Karpas-422 (cell line): ENCODE data around the gene IGBP1. TPM values are rescaled to one million over a fixed set of nuclear protein-coding genes. Genes with fewer than 3 reads are reported as not detected.

Source experiments
- DNase-seq: peaks from one replicate; pipeline ENCODE4 v3.0.0-alpha.2; 2015
- H2AFZ ChIP-seq: fragments of 200-600 bp; sonication (generic); 2 replicates; pipeline ENCODE4 v1.6.1; 2014; ENCODE audit warnings: antibody characterized with exemption, low read length, mixed read lengths
- H3K27ac ChIP-seq: fragments of 200-600 bp; sonication (generic); 2 replicates; pipeline ENCODE4 v1.5.1; 2014; ENCODE audit warnings: mild to moderate bottlenecking, low read length, moderate library complexity
- H3K27me3 ChIP-seq: fragments of 200-600 bp; sonication (generic); 2 replicates; pipeline ENCODE4 v1.6.1; 2014; ENCODE audit warnings: low read length, mixed read lengths
- H3K36me3 ChIP-seq: fragments of 200-600 bp; sonication (generic); 2 replicates; pipeline ENCODE4 v1.6.1; 2014; ENCODE audit warnings: low read length, mixed read lengths; ENCODE audit not compliant: insufficient read depth
- H3K4me1 ChIP-seq: fragments of 200-600 bp; sonication (generic); 2 replicates; pipeline ENCODE4 v1.6.1; 2014; ENCODE audit warnings: mild to moderate bottlenecking, low read length, mixed read lengths
- H3K4me2 ChIP-seq: fragments of 200-600 bp; sonication (generic); 2 replicates; pipeline ENCODE4 v1.6.1; 2014; ENCODE audit warnings: low read length, low read depth, mild to moderate bottlenecking; ENCODE audit not compliant: poor library complexity, severe bottlenecking
- H3K4me3 ChIP-seq: fragments of 200-600 bp; sonication (generic); 2 replicates; pipeline ENCODE4 v1.5.1; 2014; ENCODE audit warnings: mild to moderate bottlenecking, antibody characterized with exemption, low read length, mixed read lengths
- H3K79me2 ChIP-seq: fragments of 200-600 bp; sonication (generic); 2 replicates; pipeline ENCODE4 v1.6.1; 2014; ENCODE audit warnings: mild to moderate bottlenecking, low read length, mixed read lengths
- H3K9ac ChIP-seq: fragments of 200-600 bp; sonication (generic); 2 replicates; pipeline ENCODE4 v1.6.0; 2014; ENCODE audit warnings: low read length
- H3K9me2 ChIP-seq: fragments of 200-600 bp; sonication (generic), shearing (Covaris generic); replicated peaks from 2 replicates; pipeline ENCODE4 v1.6.0; 2014; ENCODE audit warnings: mild to moderate bottlenecking, low read length, moderate library complexity; ENCODE audit not compliant: insufficient read depth
- H3K9me3 ChIP-seq: fragments of 300-700, 200-600 bp; sonication (generic); 2 replicates; pipeline ENCODE4 v1.6.1; 2014; ENCODE audit warnings: low read length, mixed read lengths
- H4K20me1 ChIP-seq: fragments of 200-600 bp; sonication (generic); 2 replicates; pipeline ENCODE4 v1.6.1; 2014; ENCODE audit warnings: mild to moderate bottlenecking, antibody characterized with exemption, low read length, low read depth; ENCODE audit not compliant: insufficient read depth
- total RNA-seq: library from RNA; depleted of rRNA; stranded (reverse); fragments of >200 nt; shearing (Covaris generic); gene quantifications from 2 replicates; pipeline ENCODE4 v1.2.3, GENCODE V29; 2014; ENCODE audit warnings: low replicate concordance

The IGBP1 gene
- total RNA-seq, 1 experiment from 2014 or later = 89.5 TPM

DNA sequence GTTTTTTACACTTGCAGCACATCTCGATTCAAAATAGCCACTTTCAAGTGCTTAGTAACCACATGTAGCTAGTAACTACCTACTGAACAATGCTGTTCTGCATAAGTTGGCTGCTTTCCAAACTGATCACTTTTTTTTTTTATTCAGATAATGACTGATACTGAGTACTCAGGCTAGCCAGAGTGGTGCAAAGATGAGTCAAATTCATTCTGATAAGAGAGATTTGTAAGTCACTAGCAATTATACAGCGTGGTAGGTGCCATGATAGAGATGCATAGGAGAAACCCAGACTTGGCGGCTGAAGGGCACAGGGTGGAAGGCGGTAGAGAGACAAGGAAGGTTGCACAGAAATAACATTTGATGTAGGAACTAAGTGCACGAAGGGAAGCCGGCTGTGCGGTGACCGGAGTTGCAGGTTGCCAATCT lies 357 bp upstream of the IGBP1 start:
- Histone ChIP-seq H3K9me2 (no peaks in the 10 kb centered on the region), H3K9me3 (no peaks in the 10 kb centered on the region), H3K79me2 (peaks cover 23% of the 10 kb centered on the region), H3K4me1 (peaks cover 38% of the 10 kb centered on the region), H3K4me3 (peak overlapping the region; percentile 84), H3K4me2 (peak overlapping the region; percentile 80), H2AFZ (peak overlapping the region; percentile 94; the same call in 1 of the 2 replicates), H3K27me3 (no peaks in the 10 kb centered on the region), H3K36me3 (no peaks in the 10 kb centered on the region), H4K20me1 (no peaks in the 10 kb centered on the region; the same call in 1 of the 2 replicates), H3K27ac (peak overlapping the region; percentile 70), H3K9ac (peak overlapping the region; percentile 89)
- DNase-seq = no peak

GRCh38 chrX:70134116-70134477 lies 850 bp downstream of the IGBP1 start:
- Histone ChIP-seq H2AFZ (no peak overlapping the region), H3K4me3 (peak overlapping the region; percentile 84), H3K27me3 (no peaks in the 10 kb centered on the region), H4K20me1 (no peaks in the 10 kb centered on the region; the same call in 1 of the 2 replicates), H3K27ac (no peak overlapping the region), H3K9ac (peak overlapping the region; percentile 89), H3K9me2 (no peaks in the 10 kb centered on the region), H3K36me3 (no peaks in the 10 kb centered on the region), H3K79me2 (peaks cover 23% of the 10 kb centered on the region), H3K9me3 (no peaks in the 10 kb centered on the region), H3K4me1 (peaks cover 27% of the 10 kb centered on the region), H3K4me2 (peak overlapping the region; percentile 80)
- no peak for DNase-seq

DNA sequence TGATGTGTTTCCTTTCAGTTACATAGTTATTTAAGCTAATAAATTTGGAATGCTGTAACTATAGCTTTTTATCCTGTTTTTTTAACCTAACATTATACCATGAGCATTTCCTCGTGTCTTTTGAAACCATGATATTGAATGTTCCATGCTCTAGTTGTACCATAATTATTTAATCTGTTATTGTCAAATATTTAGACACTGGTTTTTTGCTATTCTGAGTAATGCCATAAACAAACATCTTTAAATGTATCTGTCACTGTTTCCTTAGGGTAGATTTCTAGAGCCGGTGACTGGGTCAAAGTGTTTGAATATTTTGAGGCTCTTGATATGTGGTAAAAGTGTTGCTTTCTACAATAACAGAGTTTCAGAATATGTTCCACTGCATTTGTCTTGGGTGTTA lies 5.4 kb downstream of the IGBP1 start:
- Histone ChIP-seq H3K36me3 (no peaks in the 10 kb centered on the region), H3K79me2 (peaks cover 26% of the 10 kb centered on the region)
- DNase-seq = no peak

DNA sequence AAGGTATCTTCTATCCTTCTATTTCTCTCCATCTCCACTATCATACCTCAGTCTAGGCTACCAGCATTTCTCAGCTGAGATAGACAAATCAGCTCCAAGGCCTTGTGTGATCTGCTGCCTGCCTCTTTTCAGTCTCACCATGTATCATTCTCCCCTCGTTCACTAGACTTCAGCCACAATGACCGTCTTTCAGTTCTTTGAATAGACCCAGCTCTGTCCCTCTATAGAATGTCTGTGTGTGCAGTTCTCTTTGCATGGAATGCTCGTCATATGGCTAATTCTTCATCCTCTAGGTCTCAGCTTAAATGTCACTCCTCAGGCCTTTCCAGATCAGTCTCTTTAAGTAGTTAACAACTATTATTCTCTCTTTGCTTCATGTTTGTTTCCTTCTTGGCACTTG lies 6.5 kb downstream of the IGBP1 start:
- Histone ChIP-seq H3K9ac (no peak overlapping the region), H3K9me2 (no peaks in the 10 kb centered on the region), H3K36me3 (no peaks in the 10 kb centered on the region), H3K27me3 (no peaks in the 10 kb centered on the region), H3K27ac (no peak overlapping the region), H3K9me3 (no peaks in the 10 kb centered on the region), H3K4me1 (peaks cover 8% of the 10 kb centered on the region), H3K79me2 (peaks cover 17% of the 10 kb centered on the region), H2AFZ (no peak overlapping the region), H3K4me2 (no peak overlapping the region), H4K20me1 (no peaks in the 10 kb centered on the region), H3K4me3 (no peak overlapping the region)
- no peak for DNase-seq

More for the DNA sequence above, 5.4 kb downstream of the IGBP1 start:
- no peaks in the 10 kb centered on the region; the same call in 1 of the 2 replicates for H4K20me1 ChIP-seq
- H3K9me3 ChIP-seq = no peaks in the 10 kb centered on the region
- no peak overlapping the region for H3K9ac ChIP-seq
- no peak overlapping the region for H3K4me3 ChIP-seq
- no peak overlapping the region for H3K4me2 ChIP-seq
- no peak overlapping the region for H3K27ac ChIP-seq
- H3K9me2 ChIP-seq = no peaks in the 10 kb centered on the region
- H3K4me1 ChIP-seq = peaks cover 11% of the 10 kb centered on the region
- H3K27me3 ChIP-seq = no peaks in the 10 kb centered on the region
- no peak overlapping the region for H2AFZ ChIP-seq

DNA sequence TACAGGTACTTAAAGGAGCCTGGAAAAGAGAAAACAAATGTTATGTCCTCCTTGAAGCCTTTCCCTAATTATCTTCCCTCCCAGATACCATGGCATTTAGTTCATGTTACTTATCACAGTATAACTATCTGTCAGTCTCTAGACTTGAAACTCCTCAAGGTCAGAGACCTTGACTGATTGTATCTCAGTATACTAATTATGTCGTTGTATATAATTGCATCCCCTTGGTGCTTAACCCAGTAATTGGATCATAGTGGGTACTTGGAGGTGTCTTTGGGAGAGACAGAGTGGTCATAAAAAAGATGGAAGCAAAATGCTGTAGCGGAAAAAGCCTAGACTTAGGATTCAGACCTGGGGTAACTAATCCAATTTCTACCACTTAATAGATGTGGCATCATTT lies 8.1 kb downstream of the IGBP1 start:
- H2AFZ ChIP-seq = no peak overlapping the region
- no peaks in the 10 kb centered on the region; the same call in 1 of the 2 replicates for H3K36me3 ChIP-seq
- no peak overlapping the region for H3K4me2 ChIP-seq
- H3K4me3 ChIP-seq = no peak overlapping the region
- DNase-seq = no peak
- no peaks in the 10 kb centered on the region for H3K9me2 ChIP-seq
- 0 out of 2 replicates have a peak, but pooled peaks cover 3% of the 10 kb centered on the region for H3K79me2 ChIP-seq
- no peaks in the 10 kb centered on the region for H3K27me3 ChIP-seq
- H4K20me1 ChIP-seq = no peaks in the 10 kb centered on the region
- no peak overlapping the region for H3K27ac ChIP-seq
- no peak overlapping the region for H3K9ac ChIP-seq
- no peaks in the 10 kb centered on the region for H3K4me1 ChIP-seq
- H3K9me3 ChIP-seq = no peaks in the 10 kb centered on the region

- H3K4me3 ChIP-seq = no peak overlapping the region
- no peaks in the 10 kb centered on the region for H3K9me2 ChIP-seq
- no peaks in the 10 kb centered on the region for H4K20me1 ChIP-seq
- no peaks in the 10 kb centered on the region for H3K79me2 ChIP-seq
- H3K27ac ChIP-seq = no peak overlapping the region
- no peaks in the 10 kb centered on the region for H3K27me3 ChIP-seq
- H2AFZ ChIP-seq = no peak overlapping the region
- no peak overlapping the region for H3K9ac ChIP-seq
- no peak for DNase-seq
- H3K36me3 ChIP-seq = no peaks in the 10 kb centered on the region
- H3K4me1 ChIP-seq = peaks cover 46% of the 10 kb centered on the region
- H3K9me3 ChIP-seq = no peaks in the 10 kb centered on the region
- no peak overlapping the region for H3K4me2 ChIP-seq
These were observed 33.6 kb downstream of the IGBP1 start for GRCh38 chrX:70166601-70167590.

DNA sequence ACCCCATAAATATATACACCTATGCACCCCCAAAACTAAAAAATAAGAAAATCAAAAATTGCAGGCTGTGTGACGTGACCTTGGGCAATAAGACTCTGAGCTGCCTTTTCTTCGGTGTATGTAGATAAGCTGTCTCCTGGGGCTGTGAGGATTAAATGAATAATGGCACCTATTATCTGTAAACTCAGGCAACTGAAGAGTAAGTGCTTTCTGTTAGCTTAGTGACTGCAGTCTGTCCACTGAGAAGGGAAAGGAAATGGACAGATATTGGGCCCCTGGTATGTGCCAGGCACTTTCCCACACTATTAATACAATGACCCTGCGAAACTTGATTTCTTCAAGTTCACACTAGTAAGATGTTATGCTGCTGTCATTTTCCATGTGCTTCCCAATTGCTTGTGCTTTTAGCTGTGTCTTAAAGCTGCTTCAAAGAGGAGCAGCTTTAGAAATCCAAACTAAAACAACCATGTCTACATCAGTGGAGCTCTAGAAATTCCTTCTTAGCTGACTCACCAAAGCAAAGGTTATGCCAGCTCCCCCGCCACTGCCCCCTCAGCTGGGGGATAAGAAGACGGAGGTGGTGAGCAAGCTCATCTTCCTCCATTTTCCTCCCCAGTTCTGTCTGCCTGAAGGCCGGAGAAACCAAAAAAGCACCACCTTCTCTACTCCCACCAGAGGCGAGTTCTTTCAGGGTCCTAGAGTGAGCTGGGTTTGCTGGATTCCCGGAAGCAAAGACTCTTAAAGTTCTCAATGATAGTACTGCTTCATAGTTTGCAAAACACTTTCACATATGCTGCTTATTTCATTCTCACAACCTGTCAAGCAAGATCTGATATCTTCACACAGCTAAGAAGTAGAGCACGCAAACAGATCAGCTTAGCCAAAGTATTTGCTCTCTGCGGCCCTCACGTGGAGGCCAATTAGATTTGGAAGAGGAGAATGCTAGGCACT lies 35.3 kb downstream of the IGBP1 start:
- Histone ChIP-seq H3K9me2 (no peaks in the 10 kb centered on the region), H3K27ac (no peak overlapping the region), H3K27me3 (no peaks in the 10 kb centered on the region), H3K9me3 (no peaks in the 10 kb centered on the region), H3K36me3 (no peaks in the 10 kb centered on the region), H4K20me1 (no peaks in the 10 kb centered on the region), H3K4me1 (peaks cover 58% of the 10 kb centered on the region), H3K9ac (no peak overlapping the region), H2AFZ (no peak overlapping the region), H3K4me2 (peak overlapping the region; percentile 21), H3K79me2 (no peaks in the 10 kb centered on the region), H3K4me3 (no peak overlapping the region)
- no peak for DNase-seq

GRCh38 chrX:70169281-70169680 lies 36.0 kb downstream of the IGBP1 start:
- H3K27me3 ChIP-seq = no peaks in the 10 kb centered on the region
- H3K36me3 ChIP-seq = no peaks in the 10 kb centered on the region
- no peak overlapping the region for H3K4me2 ChIP-seq
- no peak overlapping the region for H3K27ac ChIP-seq
- H3K9me3 ChIP-seq = no peaks in the 10 kb centered on the region
- no peaks in the 10 kb centered on the region for H3K79me2 ChIP-seq
- no peak overlapping the region for H3K9ac ChIP-seq
- peaks cover 58% of the 10 kb centered on the region for H3K4me1 ChIP-seq
- no peaks in the 10 kb centered on the region for H3K9me2 ChIP-seq
- no peaks in the 10 kb centered on the region for H4K20me1 ChIP-seq
- no peak overlapping the region for H2AFZ ChIP-seq
- H3K4me3 ChIP-seq = no peak overlapping the region
- no peak for DNase-seq
